ENCODE results near the gene SULT1C3.

The SULT1C3 gene

DNA sequence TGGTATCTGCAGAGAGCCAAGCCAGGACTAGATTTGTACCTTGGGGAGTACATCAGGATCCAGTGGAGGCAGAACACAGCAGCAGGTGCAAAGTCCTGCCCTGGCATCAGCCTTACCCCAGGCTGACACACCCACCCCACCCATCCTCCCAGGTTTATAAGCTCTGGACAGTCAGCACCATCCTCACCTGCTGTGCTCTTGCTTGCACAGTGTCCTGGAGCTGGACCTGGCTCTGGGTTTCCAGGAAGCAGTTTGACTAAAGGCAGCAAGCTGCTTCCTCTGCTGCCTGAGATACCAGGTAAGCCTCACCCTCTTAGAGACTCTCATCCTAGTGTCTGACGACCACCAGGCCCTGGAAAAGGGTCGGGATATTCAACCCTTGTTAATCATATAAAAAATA is at the start of gene SULT1C3:
Gene SULT1C3, plus strand, starts transcription at position 183 of the 400 bp plus-strand sequence. CDS start 7,227 bp downstream, outside the sequence.
- DNase-seq: no peak

DNA sequence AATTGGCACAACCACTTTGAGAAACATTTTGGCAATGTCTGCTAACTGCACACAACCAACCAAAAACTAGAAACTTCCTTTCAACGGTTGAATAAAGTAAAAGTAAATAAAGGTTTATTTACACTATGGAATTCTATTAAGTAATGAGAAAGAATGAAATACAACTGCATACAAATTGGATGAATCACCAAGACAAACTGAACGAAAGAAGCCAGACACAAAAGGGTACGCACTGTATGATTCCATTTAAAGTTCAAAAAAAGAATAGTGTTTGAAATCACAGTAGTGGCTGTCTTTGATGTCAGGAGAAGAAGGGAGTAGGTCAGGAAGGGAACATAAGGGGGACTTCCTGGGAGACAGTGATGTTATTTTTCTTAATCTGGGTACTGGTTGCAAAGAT is 46.5 kb upstream of the SULT1C3 start:
- DNase-seq: no peak

DNA sequence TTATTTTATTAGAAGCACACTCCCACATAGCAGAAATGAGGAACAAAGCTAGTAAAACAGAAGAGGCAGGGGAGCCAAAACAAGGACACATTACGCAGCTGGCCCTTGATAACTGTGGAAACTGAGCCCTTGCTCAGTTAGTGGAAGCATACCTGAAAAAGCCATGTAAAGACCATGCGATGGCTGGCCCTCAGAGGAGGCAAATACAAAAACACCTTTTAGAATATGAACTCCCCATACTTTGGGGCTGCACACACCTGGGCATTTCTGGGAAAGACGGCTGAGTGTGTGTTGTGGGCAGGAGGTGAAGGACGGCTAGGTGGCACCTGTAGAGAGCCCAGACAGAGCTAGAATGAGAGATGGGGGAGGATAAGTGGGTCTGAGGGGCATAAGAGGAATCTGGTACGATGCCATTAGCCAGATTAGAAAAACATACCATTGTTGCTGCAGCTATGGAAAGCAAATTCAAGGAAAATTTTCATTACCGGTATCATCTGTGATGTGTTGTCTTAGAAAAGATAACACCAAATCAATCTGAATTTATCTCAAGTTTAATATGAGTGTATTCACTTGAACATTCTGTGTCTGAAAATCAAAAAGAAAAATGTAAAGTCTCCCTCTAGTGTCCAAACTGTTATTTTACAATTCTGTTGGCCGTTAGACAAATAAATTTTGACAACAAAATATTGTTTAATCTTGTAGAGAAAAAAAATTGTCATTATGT is 45.2 kb upstream of the SULT1C3 start:
- peak in 1 of 2 donors; percentile 18 for DNase-seq

DNA sequence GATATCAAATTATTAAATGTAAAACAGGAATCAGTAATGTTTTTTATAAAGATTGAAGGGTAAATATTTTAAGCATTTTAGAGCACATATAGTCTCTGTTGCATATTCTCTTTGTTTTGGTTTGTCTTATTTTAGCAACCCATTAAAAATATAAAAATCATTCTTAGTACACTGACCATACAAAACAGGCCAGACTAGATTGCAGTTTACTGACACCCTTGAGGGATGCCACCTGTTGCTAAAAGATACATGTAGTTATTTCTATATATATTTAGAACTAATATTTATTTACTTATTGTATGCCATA is 44.7 kb upstream of the SULT1C3 start:
- no peak for DNase-seq

DNA sequence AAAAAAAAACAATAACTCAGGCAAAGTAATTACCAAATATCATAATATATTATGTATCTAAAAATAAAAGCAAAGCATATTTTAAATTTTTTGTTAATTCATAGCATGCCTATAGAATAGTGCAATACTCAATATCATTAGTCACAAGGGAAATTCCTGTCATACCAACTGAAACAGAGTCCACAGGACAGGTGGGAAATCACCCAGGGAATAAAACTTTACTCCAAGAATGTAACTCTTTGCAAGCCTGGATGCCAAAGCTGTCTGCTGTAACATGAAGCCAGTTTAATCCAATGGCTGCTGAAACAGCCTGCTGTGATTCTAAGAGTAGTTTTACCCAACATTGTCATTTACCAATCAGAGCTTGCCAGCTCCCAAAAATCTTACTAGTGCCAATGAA is 40.0 kb upstream of the SULT1C3 start:
- no peak for DNase-seq

DNA sequence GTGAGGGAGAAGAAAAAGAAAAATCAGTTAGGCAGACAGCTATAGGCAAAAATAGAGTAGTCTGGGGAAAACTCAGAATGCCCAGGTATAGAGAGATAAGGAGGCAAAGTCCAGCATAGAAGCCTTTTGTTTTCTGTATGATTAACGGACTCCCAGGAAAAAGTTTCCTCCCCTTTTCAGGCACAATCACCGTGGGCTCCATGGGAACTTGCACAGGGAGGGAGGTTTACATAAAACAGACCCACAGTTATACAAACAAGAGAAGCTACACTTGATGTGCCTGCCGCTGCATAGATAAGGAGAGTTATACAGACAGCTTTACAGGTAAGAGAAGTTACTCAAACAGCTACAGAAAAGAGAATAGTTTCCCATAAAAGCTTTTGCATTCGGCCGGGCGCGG is 39.2 kb upstream of the SULT1C3 start:
- DNase-seq: no peak

DNA sequence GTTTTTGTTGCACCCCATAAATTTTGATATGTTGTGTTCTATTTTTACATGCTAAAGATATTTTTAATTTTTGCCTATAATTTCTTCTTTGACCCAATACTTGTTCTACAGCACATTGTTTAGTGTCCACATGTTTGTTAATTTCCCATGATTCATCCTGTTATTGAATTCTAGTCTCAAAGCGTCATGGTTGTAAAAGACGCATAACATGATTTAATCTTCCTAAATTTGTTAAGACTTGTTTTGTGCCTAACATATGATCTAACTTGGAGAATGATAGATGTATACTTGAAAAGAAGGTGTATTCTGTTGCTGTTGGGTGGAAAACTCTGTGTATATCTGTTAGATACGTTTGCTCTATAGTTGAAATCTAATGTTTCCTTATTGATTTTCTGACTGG is 27.1 kb upstream of the SULT1C3 start:
- DNase-seq: no peak

DNA sequence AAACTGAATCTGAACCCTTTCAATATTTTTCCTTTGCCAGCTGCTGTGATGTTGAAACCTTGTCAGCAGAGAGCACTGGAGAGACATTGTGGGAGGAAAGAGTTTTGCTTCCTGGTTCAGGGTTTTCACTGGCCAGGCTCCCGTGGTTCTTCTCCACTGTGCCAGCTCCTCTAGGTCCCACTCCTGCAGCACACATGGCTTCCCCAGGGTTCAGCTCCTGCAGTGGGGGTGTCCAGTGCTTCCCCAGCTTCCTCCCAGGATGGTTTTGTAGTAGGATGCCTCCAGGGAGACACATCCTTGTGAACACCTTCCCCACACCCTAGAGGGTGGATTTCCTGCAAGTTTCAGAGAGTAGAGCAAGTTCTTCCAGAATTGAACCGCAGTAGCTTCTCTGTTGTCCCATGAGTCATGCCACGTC is 24.0 kb upstream of the SULT1C3 start:
- DNase-seq: peak; percentile 9 to 33

DNA sequence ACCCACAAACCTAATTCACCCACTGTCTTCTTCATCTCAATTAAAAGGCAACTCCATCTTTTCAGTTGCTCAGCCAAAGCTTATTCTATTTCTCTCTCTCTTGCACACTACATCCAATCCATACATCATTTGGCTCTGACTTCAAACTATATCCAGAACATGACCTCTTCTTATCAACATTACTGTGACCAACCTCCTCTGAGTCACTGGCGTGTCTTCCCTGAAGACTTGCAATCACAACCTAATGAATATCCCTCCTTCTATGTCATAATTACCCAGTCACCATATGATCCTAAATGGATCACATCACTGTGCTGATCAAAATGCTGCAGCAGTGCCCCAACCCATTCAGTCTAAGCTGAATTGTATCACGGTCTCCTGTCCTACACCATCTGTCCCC is 22.6 kb upstream of the SULT1C3 start:
- no peak for DNase-seq

DNA sequence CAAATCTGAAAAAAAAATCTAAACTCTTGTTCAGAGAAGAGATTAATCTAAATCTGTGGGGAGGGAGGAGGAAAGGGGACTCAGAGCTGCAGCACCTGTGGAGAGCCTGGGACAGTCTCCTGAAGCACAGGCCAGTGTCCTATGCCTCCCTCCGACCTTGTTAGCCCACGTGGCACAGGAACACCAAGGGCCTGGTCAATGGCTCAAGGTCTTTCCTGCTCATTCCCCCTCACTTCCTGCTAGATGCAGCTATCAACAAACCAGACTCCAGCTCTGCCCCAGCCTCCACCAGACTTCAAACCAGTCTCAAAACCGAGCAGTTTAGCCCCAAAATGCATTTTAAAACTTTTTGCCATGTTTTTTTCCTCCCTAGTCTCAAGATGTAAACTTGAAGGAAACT is 20.1 kb upstream of the SULT1C3 start:
- DNase-seq: no peak

DNA sequence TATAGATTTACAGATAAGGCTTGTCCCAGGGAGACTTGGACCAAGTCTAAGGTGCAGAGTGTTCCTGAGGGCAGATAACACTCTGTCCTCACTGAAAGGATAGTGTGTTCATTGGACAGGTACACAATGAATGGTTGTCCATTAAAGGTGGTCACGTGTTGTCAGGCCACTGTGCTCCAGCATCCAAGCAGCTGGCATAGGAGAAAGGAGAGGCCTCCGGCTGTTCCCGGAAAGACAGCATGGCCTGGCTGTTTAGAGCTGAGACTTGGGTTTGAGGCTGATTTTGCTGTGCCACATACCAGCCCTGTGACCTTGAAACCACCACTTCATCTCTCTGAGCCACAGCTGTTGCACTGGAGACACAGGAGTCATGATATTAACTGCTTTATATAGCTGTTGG is 19.6 kb upstream of the SULT1C3 start:
- no peak for DNase-seq

DNA sequence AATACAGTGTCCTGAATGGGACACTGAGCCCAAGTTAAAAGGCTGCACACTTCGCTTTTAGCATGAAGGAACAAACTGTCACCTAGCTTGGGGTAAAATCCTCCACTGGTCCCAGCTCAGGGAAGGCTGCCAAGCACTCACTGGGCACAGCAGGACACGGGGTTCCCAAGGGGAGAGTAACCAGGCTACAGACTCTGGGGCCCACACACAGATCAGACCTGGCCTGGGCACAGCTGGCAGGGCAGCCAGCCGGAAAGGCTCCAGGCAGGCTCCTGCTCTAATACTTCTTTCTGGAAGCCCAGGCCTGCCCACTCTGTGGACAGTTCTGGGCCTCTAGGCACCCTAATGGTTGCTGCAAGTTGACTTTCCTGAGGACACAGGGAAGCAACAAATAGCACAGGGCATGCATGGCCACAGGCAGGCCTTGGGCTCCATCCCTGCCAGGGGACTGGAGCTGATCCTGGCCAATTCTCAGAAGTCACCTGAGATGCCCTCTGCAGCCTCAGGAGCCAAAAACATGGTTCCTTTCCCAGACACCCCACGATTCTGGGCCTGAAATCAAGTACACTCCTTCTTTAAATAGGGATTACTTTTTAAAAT is 18.7 kb upstream of the SULT1C3 start:
- DNase-seq: no peak

DNA sequence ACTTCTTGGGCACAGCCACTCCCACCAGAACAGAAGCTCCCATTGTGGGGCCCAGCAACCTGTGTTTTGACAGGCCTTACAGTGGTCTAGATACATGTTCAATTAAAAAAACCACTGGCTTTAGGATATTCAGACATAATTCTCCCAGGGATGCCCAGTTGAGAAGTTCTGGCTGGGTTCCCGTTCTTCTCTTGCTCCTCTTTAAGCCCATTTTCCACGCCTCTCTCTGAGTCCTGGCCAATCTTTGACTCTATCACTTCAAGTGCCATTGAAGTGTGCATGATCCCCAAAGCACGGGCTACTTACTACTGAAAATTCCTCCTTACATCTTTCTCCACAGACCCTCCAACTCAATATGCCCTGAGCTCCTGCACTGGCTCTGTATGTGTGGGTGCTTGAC is 17.5 kb upstream of the SULT1C3 start:
- no peak for DNase-seq

DNA sequence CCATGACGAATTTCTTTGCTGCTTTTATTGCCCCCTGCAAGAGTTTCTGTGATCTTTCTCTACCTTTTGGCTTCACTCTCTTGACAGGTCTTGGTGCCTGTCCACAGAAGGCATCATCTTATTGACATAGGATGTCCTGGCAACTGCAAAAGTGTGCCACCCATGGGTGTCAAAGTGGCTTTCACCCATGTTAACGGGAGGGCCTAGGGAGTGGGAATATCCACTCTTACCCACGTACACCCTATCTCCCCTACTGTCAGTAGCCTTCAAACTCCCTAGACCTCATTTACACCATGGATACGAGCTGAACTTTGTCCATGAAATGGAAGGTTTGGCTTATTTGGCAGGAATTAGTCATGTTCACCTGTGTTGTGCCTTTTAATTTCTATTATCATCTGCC is 16.2 kb upstream of the SULT1C3 start:
- DNase-seq: no peak

DNA sequence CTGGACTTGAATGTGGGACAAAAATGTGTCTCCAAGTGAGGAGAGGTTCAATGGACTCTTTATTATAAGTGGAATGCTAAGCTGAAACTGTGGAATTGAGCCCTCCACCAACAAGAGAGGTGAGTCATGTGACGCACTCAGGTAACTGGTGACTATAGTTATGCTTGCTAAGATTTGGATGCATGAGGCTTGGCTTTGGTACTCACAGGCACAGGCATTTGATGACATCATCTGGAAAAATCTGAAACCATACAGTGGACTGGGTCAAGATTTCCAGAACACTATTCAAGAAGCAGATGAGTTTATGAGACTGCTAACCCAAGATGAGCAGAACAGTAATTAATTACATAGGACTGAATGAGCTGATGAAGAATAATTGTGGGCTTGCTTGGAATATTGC is 15.7 kb upstream of the SULT1C3 start:
- DNase-seq: no peak

DNA sequence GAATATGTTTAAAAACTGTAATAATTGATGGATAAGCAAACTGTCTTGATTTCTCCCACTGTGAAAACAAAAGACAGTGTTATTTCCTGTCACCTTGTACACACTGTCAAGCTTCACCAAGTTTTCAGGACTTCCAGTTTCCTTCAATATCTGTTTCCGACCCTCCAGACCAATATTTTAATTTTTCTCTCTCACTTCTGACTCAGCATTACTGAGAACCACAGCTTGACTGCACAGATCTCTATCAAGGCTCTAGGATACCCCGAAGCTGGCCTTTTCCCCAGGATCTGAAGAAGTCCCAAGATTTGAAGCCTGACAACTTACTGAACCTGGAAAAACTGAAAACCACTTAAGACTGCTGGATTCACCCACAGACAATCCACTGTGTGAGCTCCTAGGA is 13.2 kb upstream of the SULT1C3 start:
- no peak for DNase-seq

DNA sequence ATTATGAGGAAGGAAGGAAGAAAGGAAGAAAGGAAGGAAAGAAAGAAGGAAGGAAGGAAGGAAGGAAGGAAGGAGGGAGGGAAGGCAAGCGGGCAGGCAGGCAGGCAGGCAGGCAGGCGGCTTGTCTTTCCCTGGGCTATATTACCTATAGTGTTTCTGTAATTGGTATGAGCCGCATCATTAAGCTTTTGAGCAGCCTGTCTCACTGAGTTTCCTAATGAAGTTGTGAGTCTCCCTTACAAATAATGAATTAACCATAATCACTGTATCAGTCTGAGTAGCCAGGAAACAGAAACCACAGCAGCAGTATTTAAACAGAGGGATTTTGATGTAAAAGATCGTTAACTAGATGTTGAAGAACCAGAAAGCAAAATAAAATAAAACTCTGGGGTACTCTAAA is 11.8 kb upstream of the SULT1C3 start:
- DNase-seq: no peak

DNA sequence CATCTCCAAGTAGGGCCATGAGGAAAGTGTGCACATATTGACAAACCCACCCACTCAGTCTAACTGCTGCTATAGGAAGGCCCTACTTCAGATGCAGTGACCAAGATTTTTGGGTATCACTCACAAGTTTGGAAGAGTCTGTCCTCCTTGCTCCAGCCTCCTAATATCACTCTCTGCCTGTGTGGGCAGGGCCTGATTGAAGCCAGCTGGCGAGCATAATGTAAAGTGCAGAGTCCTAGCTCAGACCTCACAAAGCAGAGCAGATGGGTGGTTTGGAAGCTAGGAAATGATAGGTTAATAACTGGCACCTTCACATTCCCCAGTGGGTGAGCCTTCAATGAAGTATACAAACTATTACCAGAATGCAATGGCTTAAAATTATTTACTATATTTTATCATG is 11.2 kb upstream of the SULT1C3 start:
- no peak for DNase-seq

DNA sequence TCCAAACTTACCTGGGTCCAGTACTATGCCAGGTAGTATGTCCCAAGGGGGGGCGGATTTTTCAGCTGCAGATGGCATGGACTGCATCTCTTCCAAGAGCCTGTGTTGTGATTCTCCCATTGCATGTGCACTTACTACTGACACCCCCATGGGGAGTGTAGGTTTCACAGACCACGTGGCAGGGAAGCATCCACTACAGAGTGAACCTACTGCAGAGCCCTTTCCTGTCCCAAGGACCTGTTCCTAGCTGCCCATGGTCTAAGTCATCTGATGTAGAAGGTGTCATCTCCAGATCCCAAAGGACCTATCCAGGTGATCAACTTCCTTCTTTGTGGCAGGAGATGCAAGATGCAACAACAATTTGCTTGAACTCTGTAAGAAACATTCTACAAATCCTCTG is 9.9 kb upstream of the SULT1C3 start:
- DNase-seq: no peak

DNA sequence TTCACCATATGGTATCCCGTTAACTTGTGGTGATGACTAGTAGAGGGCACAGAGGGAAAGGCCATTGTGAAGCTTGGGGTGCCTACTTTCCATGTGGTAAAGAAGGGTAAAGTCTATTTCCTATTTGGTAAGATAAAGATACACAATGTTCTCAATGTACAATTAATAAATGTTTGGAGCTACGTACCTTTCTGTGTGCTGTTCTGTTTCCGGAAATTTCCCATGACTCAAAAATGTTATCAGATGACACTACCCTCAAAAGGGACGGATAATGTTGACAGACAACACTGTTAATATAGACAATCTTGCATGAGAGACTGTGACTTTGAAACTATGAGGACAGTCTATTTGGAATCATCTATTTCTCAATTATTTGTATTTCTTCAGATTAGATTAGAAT is 4.2 kb upstream of the SULT1C3 start:
- no peak for DNase-seq

DNA sequence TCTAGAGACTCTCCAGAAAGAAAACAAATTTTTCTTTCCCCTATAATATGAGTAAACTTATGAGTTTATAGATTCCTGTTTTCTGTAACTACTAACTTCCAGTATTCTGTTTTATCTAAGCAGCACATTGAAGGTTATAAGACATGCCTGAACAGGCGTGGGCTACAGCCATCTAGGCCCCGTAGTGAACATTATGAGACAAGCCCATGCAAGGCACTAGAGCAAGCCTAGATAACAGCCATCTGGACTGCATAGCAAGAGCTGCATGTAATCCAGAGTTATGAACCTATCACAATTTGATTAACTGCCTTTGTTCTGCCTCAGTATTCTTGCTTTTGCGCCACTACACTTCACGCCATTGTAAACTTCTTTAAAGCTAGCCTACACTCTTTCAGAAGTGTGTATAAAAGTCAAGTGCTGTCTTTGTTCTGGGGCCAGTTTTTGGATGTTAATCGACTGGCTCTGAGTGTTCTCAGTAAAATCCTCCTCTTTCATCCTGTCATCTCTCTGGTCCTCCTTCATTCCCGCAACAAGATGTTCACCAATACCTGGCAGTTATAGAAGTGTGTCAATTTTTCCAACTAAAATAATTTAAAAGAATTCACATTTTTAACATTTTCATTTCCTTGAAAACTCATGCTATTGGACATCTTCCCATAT is 3.0 kb upstream of the SULT1C3 start:
- no peak for DNase-seq

DNA sequence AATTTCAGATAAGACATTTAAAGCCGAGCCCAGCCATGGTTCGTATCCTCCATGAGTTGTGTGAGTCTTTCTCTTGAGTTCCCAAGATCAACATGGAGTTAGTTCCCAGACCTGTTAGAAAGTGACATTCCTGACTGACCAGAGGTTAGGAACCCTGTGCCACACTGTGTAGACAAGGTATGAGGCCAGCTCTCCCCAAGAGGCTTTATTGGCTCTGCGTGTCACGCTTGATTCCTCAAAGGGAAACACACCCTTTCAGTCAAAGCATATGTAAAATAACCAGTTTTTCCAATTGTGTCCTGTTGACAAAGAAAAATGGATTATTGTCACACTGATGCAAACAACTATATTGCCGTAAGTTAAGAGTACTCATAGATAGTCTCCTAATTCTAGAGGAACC is 1.2 kb downstream of the SULT1C3 start:
- no peak for DNase-seq

DNA sequence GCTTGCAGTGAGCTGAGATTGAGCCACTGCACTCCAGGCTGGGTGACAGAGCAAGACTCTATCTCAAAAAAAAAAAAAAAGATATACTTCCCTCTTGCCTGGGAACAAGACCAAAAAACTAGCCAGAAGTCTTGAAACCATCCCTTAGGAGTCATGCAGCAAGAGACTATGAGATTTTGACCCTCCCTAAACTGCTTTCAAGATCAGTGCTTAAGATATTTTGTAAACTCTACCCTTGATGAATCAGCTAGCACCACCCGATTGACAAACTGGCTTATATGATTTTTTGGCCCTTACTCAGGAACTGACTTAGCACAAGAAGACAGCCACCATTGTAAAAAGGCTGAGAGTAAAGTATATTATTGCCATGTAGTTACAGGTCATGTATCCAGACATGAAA is 3.8 kb downstream of the SULT1C3 start:
- peak in 1 of 2 donors; percentile 10 for DNase-seq

DNA sequence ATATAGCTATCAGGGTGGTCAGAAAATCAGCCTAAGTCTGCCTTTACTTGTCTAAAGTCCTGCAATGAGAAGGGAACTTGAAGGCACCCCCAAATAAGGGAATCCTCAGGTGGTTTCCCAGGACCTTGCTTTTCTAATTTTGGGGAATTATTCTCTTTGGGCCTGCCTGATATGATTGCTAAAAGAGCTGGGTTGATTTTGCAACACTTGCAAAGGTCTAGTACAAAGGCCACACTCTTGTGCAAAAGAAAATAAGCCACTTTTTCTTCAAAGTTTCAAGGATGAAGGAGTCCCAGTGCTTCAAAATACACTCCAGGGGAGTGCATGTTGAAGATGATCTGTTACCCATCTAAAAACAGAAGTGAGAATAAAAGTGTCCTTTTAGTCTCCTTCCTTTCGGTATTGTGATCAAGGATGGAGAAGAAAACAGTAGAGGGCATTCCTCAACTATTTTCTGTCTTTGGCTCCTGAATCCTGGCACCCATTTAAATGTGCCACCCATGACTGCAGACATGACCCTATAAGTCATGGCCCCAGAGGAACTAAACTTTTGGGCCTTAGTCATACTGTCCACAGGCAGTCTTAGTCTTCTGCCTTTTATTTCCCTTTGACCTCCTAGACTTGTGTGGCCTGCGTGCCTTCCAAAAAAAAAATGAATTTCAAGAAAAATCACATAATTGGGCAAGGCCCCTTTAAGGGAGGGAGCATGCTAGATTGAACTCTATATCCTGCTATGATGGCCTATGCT is 5.1 kb downstream of the SULT1C3 start:
- DNase-seq: peak in 1 of 2 donors; percentile 28
